ENCODE data around the gene FANCL.

- TF ChIP-seq POLR2A (IDR thresholded peaks at IDR 0.05; ENCODE audit: low read length) (no peak), GATA1 (IDR thresholded peaks at IDR 0.05; ENCODE audit: low read depth, low read length) (no peak)
These were observed 27.6 kb upstream of the FANCL start for GRCh38 chr2:58268685-58269084.
